Left hindlimb (tissue), 1 donor: ENCODE measurements around the gene SLC44A2.

ENCODE experiments used
- DNase-seq: peaks from one replicate; pipeline ENCODE4 v3.0.0-alpha.2; 2018

The SLC44A2 gene

DNA sequence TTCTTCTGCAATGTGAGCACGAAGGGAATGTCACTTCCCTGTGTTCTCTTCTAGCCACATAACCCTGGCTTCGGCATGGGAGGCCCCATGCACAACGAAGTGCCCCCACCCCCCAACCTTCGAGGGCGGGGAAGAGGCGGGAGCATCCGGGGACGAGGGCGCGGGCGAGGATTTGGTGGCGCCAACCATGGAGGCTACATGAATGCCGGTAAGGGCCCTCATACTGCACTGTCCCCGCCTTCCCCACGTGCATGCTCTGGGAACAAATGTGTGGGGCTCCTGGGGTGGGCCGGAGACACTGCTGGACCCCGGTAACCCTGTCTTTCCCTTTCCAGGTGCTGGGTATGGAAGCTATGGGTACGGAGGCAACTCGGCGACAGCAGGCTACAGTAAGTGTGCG lies 58.2 kb downstream of the SLC44A2 start:
- DNase-seq, result no peak

DNA sequence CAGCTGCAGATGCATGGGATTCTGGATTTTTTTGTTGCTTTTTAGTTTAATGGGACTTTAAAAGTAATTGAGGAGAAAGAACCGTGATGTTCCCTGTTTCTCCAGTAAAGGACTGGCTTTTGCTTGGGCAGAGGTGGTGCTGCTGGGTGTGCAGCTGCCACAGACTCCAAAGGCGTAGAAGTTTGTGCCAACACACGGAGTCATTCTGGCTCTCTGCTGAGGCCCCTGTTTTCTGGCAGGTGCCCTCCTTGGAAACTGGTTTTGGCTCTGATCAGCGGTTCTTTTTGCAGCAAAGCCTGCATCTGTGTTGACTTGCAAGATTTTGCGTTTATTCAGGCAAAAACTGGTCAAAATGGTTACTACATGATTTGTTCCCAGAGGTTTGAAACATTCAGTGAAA lies 59.9 kb downstream of the SLC44A2 start:
- DNase-seq, result no peak

DNA sequence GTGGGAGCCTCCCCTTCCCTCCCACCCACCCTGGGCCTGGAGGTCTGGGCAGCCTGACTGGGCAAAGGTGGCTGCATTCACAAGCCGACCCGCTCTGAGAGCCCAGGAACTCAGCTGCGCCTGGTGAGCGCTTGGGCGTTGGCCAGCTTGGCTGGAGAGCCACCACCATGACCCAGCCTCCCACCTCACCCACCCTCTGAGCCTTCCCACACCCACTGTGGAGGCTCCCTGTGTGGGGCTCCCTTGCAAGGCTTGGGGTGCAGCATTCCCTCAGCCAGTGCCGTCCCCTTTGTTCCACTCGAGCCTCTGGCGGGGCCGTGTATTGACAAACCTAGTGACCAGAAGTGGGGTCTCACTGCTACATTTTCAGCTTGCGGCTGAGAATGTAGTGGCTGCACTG lies 60.8 kb downstream of the SLC44A2 start:
- no peak for DNase-seq

DNA sequence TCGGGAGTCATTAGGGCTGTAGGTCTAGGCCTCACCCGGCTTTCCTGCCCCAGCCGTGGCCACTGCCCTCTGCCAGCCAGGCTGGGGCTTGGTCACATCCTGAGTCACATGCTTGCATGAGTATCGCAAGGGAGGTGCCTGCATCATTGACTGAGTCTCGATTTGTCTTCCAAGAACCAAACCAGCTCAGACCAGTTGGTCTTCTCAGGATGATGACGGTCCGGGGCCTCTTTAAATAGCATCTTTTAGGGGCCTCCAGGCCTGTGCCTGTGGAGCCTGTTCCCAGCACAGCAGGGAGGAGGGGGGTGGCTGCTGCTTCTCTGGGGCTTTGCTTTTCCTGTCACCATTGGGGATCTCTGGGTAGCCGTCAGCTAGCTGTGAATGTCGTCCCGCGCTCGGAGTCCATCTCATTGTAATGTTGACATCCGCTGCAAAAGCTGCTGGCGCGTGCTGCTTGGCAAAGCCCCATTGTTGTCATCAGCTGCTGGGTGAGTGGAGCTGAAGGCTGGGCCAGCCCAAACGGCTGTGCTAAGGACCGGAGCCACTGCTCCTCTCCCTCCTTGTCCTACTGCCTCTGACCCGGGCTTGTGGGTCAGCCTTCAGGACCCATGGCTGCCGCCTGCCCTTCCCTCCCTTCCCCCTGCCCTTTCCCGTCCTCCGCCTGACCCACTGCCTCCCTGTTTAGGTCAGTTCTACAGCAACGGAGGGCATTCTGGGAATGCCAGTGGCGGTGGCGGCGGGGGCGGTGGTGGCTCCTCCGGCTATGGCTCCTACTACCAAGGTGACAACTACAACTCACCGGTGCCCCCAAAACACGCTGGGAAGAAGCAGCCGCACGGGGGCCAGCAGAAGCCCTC lies 61.5 kb downstream of the SLC44A2 start:
- no peak for DNase-seq

DNA sequence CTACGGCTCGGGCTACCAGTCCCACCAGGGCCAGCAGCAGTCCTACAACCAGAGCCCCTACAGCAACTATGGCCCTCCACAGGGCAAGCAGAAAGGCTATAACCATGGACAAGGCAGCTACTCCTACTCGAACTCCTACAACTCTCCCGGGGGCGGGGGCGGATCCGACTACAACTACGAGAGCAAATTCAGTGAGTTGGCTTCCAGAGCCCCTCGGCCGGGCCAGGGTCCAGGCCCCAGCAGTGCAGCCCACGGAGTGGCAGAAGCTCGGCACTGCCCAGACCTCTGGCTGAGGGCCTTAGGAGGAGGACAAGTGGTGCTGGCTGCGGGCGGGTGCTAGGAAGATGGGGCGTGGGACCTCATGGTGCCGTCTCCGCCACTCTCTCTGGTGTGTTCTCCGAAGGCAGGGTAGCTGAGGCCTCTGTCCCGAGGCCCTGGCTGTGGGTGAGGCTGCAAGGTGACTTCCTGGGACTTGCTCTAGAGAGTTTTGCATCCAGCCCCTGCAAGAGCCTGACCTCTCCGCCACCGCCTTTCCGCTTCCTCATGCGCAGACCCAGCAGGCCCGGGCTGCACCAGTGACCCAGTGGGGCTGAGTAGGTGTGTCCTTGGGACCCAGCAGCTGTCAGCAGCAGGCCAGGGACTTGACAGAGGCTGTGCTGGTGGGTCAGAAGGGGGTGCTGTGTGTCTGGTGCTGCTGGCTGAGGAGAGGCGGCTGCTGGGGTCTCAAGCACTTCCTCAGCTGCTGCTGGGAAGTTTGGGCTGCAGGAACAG lies 62.4 kb downstream of the SLC44A2 start:
- no peak for DNase-seq

DNA sequence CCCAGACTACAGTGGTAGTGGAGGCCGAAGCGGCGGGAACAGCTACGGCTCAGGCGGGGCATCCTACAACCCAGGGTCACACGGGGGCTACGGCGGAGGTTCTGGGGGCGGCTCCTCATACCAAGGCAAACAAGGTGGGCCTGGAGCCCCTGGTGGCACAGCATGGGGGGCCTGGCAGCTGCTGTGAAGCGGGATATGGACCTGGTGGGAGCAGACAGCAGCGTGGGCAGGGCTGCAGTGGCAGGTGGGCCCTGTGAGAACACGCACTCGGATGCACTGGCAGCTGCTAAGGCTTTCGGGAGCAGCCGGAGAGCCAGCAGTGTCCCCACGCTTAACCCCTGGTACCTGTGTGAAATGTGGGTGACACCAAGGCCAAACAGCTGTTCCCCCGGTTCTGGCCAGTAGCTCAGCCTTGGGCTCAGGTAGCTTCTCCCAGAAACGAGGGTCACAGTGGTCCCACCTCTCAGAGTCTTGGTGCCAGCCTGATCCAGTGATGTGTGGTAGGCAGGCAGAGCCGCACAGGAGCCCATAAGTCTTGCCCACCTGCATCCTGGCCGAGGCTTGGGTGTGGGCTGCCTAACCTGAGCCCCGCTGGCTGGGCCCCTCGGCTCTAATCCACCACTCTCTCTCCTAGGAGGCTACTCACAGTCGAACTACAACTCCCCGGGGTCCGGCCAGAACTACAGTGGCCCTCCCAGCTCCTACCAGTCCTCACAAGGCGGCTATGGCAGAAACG lies 63.4 kb downstream of the SLC44A2 start:
- no peak for DNase-seq

DNA sequence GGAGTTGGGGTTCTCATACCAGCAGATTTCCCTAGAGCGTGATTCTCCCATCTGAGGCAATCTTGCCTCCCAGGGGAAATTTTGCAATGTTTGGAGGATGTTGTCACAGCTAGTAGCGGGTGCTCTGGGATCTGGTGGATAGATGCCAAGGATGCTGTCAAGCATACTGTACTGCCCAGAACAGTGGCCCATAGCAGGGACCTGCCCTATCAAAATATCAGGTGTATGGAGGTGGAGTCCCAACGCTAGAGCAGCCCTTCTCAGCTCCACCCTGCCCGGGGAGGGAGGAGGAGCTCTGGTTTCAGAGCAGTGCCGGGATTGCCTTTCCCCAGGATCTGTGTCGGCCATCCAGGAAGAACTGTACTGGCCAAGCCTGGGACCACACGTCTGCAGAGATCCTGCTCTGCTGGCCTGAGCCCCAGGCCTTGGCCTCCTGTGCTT lies 65.0 kb downstream of the SLC44A2 start:
- DNase-seq, result no peak

DNA sequence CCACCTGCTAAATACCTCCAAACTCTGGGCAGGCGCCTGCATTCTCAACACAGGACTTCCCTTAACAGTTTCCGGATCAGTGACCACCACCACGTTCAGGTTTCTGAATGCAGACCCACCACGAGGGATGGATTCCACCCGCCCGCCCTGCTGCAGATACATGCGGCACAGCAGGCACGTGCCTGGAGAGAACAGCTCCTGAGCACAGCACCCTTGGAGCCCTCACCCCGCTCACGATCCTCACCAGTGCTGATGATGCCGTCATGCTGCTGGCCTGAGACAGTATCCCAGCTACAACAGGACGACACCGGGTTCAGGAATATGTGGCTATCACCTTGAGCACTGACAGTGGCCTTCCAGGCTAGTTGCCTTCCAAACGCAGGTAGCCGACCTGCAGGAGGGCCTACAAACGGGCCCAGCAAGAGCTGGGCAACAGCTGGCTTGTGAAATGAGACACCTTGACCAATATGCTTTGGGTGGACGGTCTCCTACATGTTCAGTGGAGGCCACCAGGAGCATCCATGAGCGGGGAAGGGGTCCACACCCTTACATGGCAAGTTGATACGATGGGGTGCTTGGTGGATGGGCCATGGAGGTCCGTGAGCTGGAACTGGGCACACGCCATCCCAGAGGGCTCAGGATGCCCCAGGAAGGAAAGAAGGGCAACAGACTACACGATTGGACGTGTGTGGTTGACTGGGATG lies 66.0 kb downstream of the SLC44A2 start:
- DNase-seq, result no peak

DNA sequence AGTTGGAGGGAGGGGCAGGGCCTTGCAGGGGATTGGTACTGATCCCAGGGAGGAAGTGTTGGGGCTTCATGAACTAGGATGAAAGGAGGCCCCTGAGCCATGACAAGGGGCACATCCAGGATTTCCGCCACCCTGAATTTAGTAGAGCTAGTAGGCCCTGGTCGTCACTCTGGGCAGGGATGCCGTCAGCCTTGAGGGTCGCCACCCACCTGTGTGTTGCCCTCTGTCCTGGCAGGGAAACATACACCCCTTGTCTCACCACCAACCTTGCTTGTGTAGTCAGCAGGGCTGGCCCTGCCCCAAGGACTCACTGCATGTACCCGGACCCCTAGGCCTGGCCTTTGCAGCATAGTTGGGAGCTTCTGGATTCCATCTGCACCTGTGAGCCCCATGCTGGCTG lies 66.5 kb downstream of the SLC44A2 start:
- no peak for DNase-seq

DNA sequence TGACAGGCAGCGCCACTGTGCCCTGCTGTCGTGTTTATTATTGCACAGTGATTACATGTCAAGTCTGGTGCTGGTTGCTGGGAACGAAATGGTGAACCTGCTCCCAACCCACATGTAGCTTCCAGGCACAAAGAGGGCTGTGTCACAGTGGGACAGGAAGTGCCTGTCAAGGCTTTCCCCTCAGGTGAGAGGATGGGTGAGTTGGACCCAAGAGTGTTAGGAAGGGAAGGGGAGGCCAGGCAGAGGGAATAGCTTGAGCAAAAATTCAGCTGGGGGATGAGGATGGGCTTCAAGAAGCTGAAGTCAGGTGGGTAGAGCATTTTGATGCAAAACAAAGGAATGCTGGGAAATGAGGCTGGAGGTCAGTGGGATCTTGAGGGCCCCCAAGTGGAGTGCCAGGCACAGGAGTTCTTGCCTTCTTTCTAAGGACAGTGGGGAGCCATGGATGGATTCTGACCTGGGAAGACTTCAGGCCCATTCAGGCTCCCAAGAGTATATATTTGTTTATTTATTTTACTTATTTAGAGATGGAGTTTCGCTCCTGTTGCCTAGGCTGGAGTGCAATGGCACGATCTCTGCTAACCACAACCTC lies 67.4 kb downstream of the SLC44A2 start:
- DNase-seq, result no peak
